ENCODE results near the gene MEF2D.
A peak's percentile ranks its signal among the peaks of the same experiment; 100 is the strongest.

Gene MEF2D

GRCh38 chr1:156504821-156505678 is 4.5 kb upstream of the MEF2D start (continued):
- TF ChIP-seq EGR2 (tag by site-specific recombination; IDR thresholded peaks at IDR 0.05; ENCODE audit: low read depth) (peak; percentile 95), ZNF518A (tag by site-specific recombination; conservative IDR thresholded peaks at IDR 0.05; ENCODE audit: low read depth) (0 out of 2 replicates have a peak, but pooled peaks have one; percentile 17), SCRT2 (tag by site-specific recombination; IDR thresholded peaks at IDR 0.05) (peak; percentile 30; the same call in 1 of the 2 replicates), ZNF510 (tag by site-specific recombination; IDR thresholded peaks at IDR 0.05; ENCODE audit: insufficient replicate concordance) (no peak), ZSCAN30 (tag by site-specific recombination; IDR thresholded peaks at IDR 0.05) (peak; percentile 56; the same call in 1 of the 2 replicates), ZNF704 (tag by site-specific recombination; IDR thresholded peaks at IDR 0.05) (no peak), SP7 (tag by site-specific recombination; IDR thresholded peaks at IDR 0.05) (peak; percentile 93), ZFP69B (tag by site-specific recombination; IDR thresholded peaks at IDR 0.05) (peak; percentile 100), PBX3 (CRISPR knock-in tag; IDR thresholded peaks at IDR 0.05) (no peak), ZNF335 (tag by site-specific recombination; conservative IDR thresholded peaks at IDR 0.05) (peak; percentile 97), ZNF391 (tag by site-specific recombination; IDR thresholded peaks at IDR 0.05; ENCODE audit: borderline replicate concordance, low read depth) (peak; percentile 95), ZNF623 (tag by site-specific recombination; IDR thresholded peaks at IDR 0.05) (0 out of 2 replicates have a peak, but pooled peaks have one; percentile 31), ZNF140 (tag by site-specific recombination; IDR thresholded peaks at IDR 0.05) (no peak), ZNF2 (tag by site-specific recombination; IDR thresholded peaks at IDR 0.05) (peak; percentile 71), ZBTB7A (tag by site-specific recombination; IDR thresholded peaks at IDR 0.05; ENCODE audit: low read depth) (peak; percentile 56; the same call in 1 of the 2 replicates), ZXDB (tag by site-specific recombination; IDR thresholded peaks at IDR 0.05) (peak; percentile 95), ZNF248 (tag by site-specific recombination; IDR thresholded peaks at IDR 0.05) (no peak), ZFHX2 (tag by site-specific recombination; conservative IDR thresholded peaks at IDR 0.05) (peak; percentile 97), SP3 (tag by site-specific recombination; IDR thresholded peaks at IDR 0.05) (peak; percentile 96), KLF9 (tag by site-specific recombination; IDR thresholded peaks at IDR 0.05; ENCODE audit: low read depth) (peak; percentile 89), GLIS2 (tag by site-specific recombination; IDR thresholded peaks at IDR 0.05) (peak; percentile 88), YY2 (tag by site-specific recombination; IDR thresholded peaks at IDR 0.05) (no peak), INSM2 (tag by site-specific recombination; IDR thresholded peaks at IDR 0.05) (peak; percentile 83), TSHZ1 (tag by site-specific recombination; IDR thresholded peaks at IDR 0.05; ENCODE audit: borderline replicate concordance) (no peak; the same call in 1 of the 2 replicates)
